ENCODE results near the gene ALG9. TPM values are rescaled to one million over a fixed set of nuclear protein-coding genes. Genes with fewer than 3 reads are reported as not detected.

ALG9 gene
- polyA plus RNA-seq, 1 donor (not counting 4 experiments of a cell fraction or from before 2014, with no cell fraction given), result 27.2 TPM

DNA sequence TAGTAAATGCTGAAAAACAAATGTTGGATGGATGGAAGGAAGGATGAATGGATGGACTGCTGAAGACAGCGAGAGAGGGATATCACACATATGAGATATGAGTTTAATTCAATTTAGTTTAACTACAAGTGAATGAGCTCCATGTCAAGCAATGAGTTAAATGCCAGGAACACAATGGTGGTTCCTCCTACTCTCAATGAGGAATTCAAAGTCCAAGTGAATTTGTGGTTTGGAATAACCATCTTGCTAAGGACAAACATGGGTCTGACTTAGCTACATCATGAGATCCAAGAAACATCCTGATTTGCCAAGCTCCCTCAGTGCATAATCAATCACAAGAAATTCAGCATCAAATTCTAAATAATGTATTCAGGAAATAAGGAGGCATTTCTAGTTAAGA lies 79.1 kb downstream of the ALG9 start:
- FAIRE-seq, result no peak
- dilution Hi-C loops (cut with MboI; ENCODE audit: extremely low pct_ligation_motif_present, low sequenced_read_pairs), result no loop called here
- Histone ChIP-seq H3K27me3 (ENCODE audit: control insufficient read depth, extremely low read depth, insufficient read depth, low read length) (no peaks in the 10 kb centered on the region), H3K4me1 (ENCODE audit: control insufficient read depth, extremely low read depth, insufficient read depth, low read length) (peaks cover 11% of the 10 kb centered on the region), H2AFZ (ENCODE audit: control insufficient read depth, low read length) (no peak overlapping the region), H3K9me1 (ENCODE audit: control insufficient read depth, extremely low read depth, insufficient read depth, low read length) (no peaks in the 10 kb centered on the region), H3K9me3 (ENCODE audit: control insufficient read depth, low read depth, low read length) (no peaks in the 10 kb centered on the region), H4K20me1 (ENCODE audit: control insufficient read depth, extremely low read depth, insufficient read depth, low read length) (no peaks in the 10 kb centered on the region), H3K27ac (ENCODE audit: control insufficient read depth, insufficient read depth, low read length) (no peak overlapping the region), H3K4me3 (ENCODE audit: control insufficient read depth in 2 of 3, extremely low read depth in 1 of 3, insufficient read depth in 2 of 3, low read depth in 1 of 3, low read length in 3 of 3) (no peak overlapping the region), H3K79me2 (ENCODE audit: control insufficient read depth, insufficient read depth, low read length) (no peaks in the 10 kb centered on the region), H3K4me2 (ENCODE audit: control insufficient read depth, extremely low read depth, insufficient read depth, low read depth, low read length) (no peak overlapping the region), H3K36me3 (ENCODE audit: control insufficient read depth in 2 of 2, extremely low read depth in 1 of 2, insufficient read depth in 2 of 2, low read length in 2 of 2) (no peaks in the 10 kb centered on the region), H3K9ac (ENCODE audit: control insufficient read depth, extremely low read depth, insufficient read depth, low read length) (no peak overlapping the region)
- DNase-seq (ENCODE audit: low read depth, low spot score), result no peak
- TF ChIP-seq EZH2 (IDR thresholded peaks at IDR 0.05; ENCODE audit: low read length), result no peak
- TF ChIP-seq, protein P1, sequence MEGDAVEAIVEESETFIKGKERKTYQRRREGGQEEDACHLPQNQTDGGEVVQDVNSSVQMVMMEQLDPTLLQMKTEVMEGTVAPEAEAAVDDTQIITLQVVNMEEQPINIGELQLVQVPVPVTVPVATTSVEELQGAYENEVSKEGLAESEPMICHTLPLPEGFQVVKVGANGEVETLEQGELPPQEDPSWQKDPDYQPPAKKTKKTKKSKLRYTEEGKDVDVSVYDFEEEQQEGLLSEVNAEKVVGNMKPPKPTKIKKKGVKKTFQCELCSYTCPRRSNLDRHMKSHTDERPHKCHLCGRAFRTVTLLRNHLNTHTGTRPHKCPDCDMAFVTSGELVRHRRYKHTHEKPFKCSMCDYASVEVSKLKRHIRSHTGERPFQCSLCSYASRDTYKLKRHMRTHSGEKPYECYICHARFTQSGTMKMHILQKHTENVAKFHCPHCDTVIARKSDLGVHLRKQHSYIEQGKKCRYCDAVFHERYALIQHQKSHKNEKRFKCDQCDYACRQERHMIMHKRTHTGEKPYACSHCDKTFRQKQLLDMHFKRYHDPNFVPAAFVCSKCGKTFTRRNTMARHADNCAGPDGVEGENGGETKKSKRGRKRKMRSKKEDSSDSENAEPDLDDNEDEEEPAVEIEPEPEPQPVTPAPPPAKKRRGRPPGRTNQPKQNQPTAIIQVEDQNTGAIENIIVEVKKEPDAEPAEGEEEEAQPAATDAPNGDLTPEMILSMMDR (optimal IDR thresholded peaks at IDR 0.05 in 1 of 3, IDR thresholded peaks at IDR 0.05 in 1 of 3, conservative IDR thresholded peaks at IDR 0.05 in 1 of 3; ENCODE audit: extremely low read depth in 1 of 3, insufficient read depth in 2 of 3, low read length in 3 of 3), result no peak

DNA sequence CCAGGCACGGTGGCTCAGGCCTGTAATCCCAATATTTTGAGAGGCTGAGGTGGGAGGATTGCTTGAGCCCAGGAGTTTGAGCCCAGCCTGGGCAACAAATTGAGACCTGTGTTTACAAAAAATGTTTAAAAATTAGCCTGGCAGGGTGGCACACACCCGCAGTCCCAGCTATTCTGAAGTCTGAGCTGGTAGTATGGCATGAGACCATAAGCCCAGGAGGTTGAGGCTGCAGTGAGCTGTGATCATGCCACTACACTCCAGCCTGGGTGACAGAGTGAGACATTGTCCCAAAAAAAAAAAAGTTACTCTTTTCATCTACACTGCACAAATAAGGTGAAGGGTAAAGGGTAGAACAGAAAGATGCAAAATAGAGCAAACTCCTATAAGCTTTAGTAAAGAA lies 82.9 kb downstream of the ALG9 start:
- dilution Hi-C loops (cut with MboI; ENCODE audit: extremely low pct_ligation_motif_present, low sequenced_read_pairs), result no loop called here
- H3K9ac ChIP-seq (ENCODE audit: control insufficient read depth, extremely low read depth, insufficient read depth, low read length), result no peak overlapping the region
- no peak overlapping the region for H2AFZ ChIP-seq (ENCODE audit: control insufficient read depth, low read length)
- peaks cover 4% of the 10 kb centered on the region for H3K4me1 ChIP-seq (ENCODE audit: control insufficient read depth, extremely low read depth, insufficient read depth, low read length)
- no peaks in the 10 kb centered on the region for H3K9me1 ChIP-seq (ENCODE audit: control insufficient read depth, extremely low read depth, insufficient read depth, low read length)
- DNase-seq (ENCODE audit: low read depth, low spot score) (no peak), FAIRE-seq (no peak)
- H3K9me3 ChIP-seq (ENCODE audit: control insufficient read depth, low read depth, low read length), result no peaks in the 10 kb centered on the region
- no peak overlapping the region for H3K27ac ChIP-seq (ENCODE audit: control insufficient read depth, insufficient read depth, low read length)
- no peaks in the 10 kb centered on the region for H3K79me2 ChIP-seq (ENCODE audit: control insufficient read depth, insufficient read depth, low read length)
- no peaks in the 10 kb centered on the region for H4K20me1 ChIP-seq (ENCODE audit: control insufficient read depth, extremely low read depth, insufficient read depth, low read length)
- TF ChIP-seq, protein P1 (optimal IDR thresholded peaks at IDR 0.05 in 1 of 3, IDR thresholded peaks at IDR 0.05 in 1 of 3, conservative IDR thresholded peaks at IDR 0.05 in 1 of 3; ENCODE audit: extremely low read depth in 1 of 3, insufficient read depth in 2 of 3, low read length in 3 of 3), result no peak
- no peak for TF ChIP-seq EZH2 (IDR thresholded peaks at IDR 0.05; ENCODE audit: low read length)
- H3K4me2 ChIP-seq (ENCODE audit: control insufficient read depth, extremely low read depth, insufficient read depth, low read depth, low read length), result no peak overlapping the region
- no peak overlapping the region for H3K4me3 ChIP-seq (ENCODE audit: control insufficient read depth in 2 of 3, extremely low read depth in 1 of 3, insufficient read depth in 2 of 3, low read depth in 1 of 3, low read length in 3 of 3)
- H3K27me3 ChIP-seq (ENCODE audit: control insufficient read depth, extremely low read depth, insufficient read depth, low read length), result no peaks in the 10 kb centered on the region
- H3K36me3 ChIP-seq (ENCODE audit: control insufficient read depth in 2 of 2, extremely low read depth in 1 of 2, insufficient read depth in 2 of 2, low read length in 2 of 2), result peaks cover 0 to 2% of the 10 kb centered on the region in 2 experiments
